Measurements from ENCODE around the gene SFXN4.

SFXN4 gene

DNA sequence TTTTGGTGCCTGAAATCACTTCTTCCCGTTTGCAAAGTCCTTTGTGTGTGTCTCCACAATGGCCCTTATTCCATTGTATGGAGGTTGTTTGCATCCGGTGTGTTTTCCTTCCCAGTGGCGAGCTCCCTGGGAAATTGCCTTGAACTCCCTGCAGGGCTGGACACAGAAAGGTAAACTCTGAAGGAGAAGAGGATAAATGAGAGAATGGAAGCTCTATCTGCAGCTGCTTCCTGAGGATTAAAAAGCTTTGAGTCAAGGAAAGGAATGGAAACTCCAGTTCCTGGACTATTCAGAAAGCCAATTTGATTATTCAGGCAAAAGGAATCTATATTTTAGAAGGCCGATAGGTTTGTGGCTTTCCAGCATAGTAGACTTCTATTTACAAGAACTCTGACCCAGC, 37.5 kb upstream of the SFXN4 start:
- no peak overlapping the region for H3K4me3 ChIP-seq (replicated peaks; ENCODE audit: low read depth, low read length)
- no peak for DNase-seq (ENCODE audit: extremely low read depth, low read depth)
- TF ChIP-seq, protein P1, sequence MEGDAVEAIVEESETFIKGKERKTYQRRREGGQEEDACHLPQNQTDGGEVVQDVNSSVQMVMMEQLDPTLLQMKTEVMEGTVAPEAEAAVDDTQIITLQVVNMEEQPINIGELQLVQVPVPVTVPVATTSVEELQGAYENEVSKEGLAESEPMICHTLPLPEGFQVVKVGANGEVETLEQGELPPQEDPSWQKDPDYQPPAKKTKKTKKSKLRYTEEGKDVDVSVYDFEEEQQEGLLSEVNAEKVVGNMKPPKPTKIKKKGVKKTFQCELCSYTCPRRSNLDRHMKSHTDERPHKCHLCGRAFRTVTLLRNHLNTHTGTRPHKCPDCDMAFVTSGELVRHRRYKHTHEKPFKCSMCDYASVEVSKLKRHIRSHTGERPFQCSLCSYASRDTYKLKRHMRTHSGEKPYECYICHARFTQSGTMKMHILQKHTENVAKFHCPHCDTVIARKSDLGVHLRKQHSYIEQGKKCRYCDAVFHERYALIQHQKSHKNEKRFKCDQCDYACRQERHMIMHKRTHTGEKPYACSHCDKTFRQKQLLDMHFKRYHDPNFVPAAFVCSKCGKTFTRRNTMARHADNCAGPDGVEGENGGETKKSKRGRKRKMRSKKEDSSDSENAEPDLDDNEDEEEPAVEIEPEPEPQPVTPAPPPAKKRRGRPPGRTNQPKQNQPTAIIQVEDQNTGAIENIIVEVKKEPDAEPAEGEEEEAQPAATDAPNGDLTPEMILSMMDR (IDR thresholded peaks at IDR 0.05; ENCODE audit: low read depth, low read length, missing control alignments): no peak

DNA sequence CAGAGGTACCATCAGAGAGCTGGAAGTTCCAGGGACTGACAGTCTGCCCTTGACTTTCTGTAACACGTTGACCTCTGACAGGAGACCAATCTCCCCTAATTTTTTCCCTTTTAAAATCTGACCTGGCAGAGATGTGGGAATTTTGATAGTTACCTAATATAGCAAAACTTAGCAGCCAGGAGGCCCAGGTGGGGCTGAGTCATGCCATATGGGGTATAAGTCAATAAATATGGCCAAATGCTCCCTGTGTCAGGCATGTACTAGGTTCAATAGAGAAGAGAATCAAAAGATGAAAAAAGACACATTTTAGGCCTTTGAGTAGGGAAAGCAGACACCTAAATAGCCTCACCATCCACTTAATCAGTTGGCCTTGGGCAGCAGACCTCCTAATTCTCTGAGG, 35.7 kb upstream of the SFXN4 start:
- no peak for DNase-seq (ENCODE audit: extremely low read depth, low read depth)
- H3K4me3 ChIP-seq (replicated peaks; ENCODE audit: low read depth, low read length): no peak overlapping the region
- TF ChIP-seq, protein P1 (IDR thresholded peaks at IDR 0.05; ENCODE audit: low read depth, low read length, missing control alignments): no peak

DNA sequence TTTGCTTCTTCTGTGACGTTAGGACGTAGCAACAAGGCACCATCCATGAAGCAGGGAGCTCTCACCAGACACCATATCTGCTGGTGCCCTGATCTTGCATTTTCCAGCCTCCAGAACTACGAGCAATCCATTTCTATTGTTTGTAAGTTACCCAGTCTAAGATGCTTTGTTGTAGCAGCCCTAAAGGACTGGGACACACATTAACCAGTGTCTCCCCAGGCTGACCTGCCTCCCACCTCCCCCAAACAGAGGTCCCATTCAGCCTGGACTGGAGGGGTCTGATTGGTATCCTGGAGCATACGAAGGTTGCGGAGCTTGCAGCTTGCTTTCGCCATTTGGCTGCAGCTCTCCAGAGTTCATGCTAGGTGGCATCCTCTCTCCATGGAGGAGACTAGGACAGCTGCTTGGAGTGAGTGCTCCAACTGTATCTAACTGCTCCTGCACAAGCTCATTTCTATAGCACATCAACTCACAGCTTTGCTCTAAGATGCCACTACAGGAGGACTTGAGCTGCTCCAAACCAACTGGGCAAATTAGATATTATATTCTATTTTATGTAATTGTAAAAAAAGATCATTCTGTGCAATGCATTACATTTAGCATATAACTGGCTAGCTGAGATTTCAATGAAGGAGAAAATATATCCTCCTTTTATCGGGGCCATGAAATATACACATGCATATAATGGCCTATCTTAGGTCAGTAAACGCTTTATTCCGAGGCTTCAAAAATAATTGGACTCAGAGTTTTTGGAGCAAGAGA, 33.9 kb upstream of the SFXN4 start:
- H3K4me3 ChIP-seq (replicated peaks; ENCODE audit: low read depth, low read length): no peak overlapping the region
- peak; percentile 83 for DNase-seq (ENCODE audit: extremely low read depth, low read depth)
- TF ChIP-seq, protein P1 (IDR thresholded peaks at IDR 0.05; ENCODE audit: low read depth, low read length, missing control alignments): peak; percentile 87

DNA sequence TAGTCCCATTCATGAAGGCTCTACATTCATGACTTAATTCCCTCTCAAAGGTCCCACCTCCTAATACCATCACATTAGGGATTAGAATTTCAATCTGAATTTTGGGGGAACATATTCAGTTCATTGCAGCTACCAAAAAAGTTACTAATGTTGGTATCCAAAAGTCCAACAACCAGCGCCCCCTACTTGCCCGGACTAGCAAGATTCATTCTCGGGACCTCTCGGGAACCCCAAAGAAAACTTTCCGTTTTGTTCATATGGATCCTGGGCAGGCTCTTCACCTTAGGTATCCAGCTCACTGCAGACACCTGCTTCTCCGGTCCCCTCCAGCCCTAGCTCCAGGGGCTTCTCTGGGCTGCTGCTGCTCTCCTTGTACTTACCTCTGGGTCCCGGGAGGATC, 32.9 kb upstream of the SFXN4 start:
- DNase-seq (ENCODE audit: extremely low read depth, low read depth): no peak
- TF ChIP-seq, protein P1 (IDR thresholded peaks at IDR 0.05; ENCODE audit: low read depth, low read length, missing control alignments): peak; percentile 54
- no peak overlapping the region for H3K4me3 ChIP-seq (replicated peaks; ENCODE audit: low read depth, low read length)

DNA sequence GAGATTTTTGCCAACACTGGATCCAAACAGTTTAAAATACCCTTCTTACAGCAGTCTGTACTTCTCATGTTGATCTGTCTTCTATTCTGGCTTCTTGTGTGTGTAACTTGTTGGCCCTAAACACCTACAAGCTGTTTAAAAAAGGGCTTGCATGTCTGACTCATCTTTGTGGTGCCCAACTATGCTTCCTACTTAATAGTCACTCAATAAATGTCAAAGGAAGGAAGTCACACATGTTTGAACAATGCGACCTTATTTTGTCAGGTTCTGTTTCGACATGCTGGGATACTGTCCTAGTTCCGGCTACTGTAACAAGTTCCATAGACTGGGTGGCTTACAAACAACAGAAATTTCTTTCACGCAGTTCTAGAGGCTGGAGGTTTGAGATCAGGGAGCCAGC, 32.4 kb upstream of the SFXN4 start:
- DNase-seq (ENCODE audit: extremely low read depth, low read depth): peak; percentile 81
- TF ChIP-seq, protein P1 (IDR thresholded peaks at IDR 0.05; ENCODE audit: low read depth, low read length, missing control alignments): no peak
- no peak overlapping the region for H3K4me3 ChIP-seq (replicated peaks; ENCODE audit: low read depth, low read length)

DNA sequence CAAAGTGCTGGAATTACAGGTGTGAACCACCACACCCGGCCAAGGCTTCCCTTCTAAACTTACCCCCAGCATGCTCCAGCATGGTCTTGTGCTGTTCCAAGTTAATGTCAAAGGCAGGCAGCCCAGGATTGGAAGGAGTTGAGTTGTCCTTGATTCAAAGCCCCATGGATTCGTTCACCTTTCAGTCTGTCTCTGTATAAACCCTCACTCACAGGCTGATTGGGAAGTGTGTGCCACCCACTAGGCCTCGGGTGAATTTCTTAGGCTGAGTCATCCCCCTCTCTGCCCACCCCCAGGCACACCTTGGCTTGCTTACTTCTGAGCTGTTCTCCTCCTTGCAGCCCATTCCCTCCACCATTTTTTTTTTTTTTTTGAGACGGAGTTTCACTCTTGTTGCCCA, 26.4 kb upstream of the SFXN4 start:
- DNase-seq (ENCODE audit: extremely low read depth, low read depth): no peak
- no peak overlapping the region for H3K4me3 ChIP-seq (replicated peaks; ENCODE audit: low read depth, low read length)
- TF ChIP-seq, protein P1 (IDR thresholded peaks at IDR 0.05; ENCODE audit: low read depth, low read length, missing control alignments): no peak

Data from HFF-Myc (cell line).